Aorta (tissue), 5 donors: ENCODE measurements around the gene TUBB2B. TPM values are rescaled to one million over a fixed set of nuclear protein-coding genes. Genes with fewer than 3 reads are reported as not detected.
A peak's percentile ranks its signal among the peaks of the same experiment; 100 is the strongest.

ENCODE experiments used
- ATAC-seq: fragments of 200-7000 bp; cut with Tn5 transposase; one replicate; pipeline ENCODE4 v1.9.1; 2022; ENCODE audit warnings: moderate library complexity; ENCODE audit not compliant: low FRiP score
- DNase-seq, 2 donors: peaks; one replicate each; pipeline ENCODE4 v3.0.0-alpha.2; 2020
- H3K27ac ChIP-seq, 2 donors: one replicate each; pipeline ENCODE4 v1.5.1; 2013; ENCODE audit warnings: low read length in 2 of 2, mild to moderate bottlenecking in 2 of 2, moderate library complexity in 2 of 2, control low read depth in 1 of 2, inconsistent platforms in 1 of 2, low read depth in 1 of 2
- H3K27me3 ChIP-seq, 2 donors: one replicate each; pipeline ENCODE4 v1.6.1; 2013; ENCODE audit warnings: control low read depth in 1 of 2, low read length in 1 of 2, mild to moderate bottlenecking in 1 of 2, moderate library complexity in 1 of 2; ENCODE audit not compliant: insufficient read depth in 2 of 2, control insufficient read depth in 1 of 2
- H3K36me3 ChIP-seq, 2 donors: one replicate each; pipeline ENCODE4 v1.6.1; 2013; ENCODE audit warnings: control low read depth in 1 of 2, low read length in 1 of 2, mild to moderate bottlenecking in 1 of 2; ENCODE audit not compliant: insufficient read depth in 2 of 2, control insufficient read depth in 1 of 2
- H3K4me1 ChIP-seq, 2 donors: one replicate each; pipeline ENCODE4 v1.6.1; 2013; ENCODE audit warnings: low read length in 2 of 2, control low read depth in 1 of 2, mild to moderate bottlenecking in 1 of 2, moderate library complexity in 1 of 2; ENCODE audit not compliant: insufficient read depth in 2 of 2, control insufficient read depth in 1 of 2
- H3K4me3 ChIP-seq, 2 donors: one replicate each; pipeline ENCODE4 v1.5.1; 2013; ENCODE audit warnings: low read length in 2 of 2, control low read depth in 1 of 2, mild to moderate bottlenecking in 1 of 2
- H3K9me3 ChIP-seq: one replicate; pipeline ENCODE4 v1.6.1; 2013; ENCODE audit warnings: mild to moderate bottlenecking, low read length; ENCODE audit not compliant: control insufficient read depth
- WGBS, 2 donors: extraction: QIAGEN DNeasy Blood & Tissue Kit; methylation state at CpG; one replicate each; pipeline ENCODE4 v1.1.7; 2013; 5-methylcytosine and 5-hydroxymethylcytosine counted together
- intact Hi-C, 2 donors: fragments of 100-400 bp; cut with DNase I; formaldehyde crosslinking; loops; one replicate each; pipeline versions ENCODE4 v1.14.2 to v1.15.0; 2022
- polyA plus RNA-seq, 2 donors: library from polyadenylated mRNA; stranded (reverse); fragments of 200-250 nt; gene quantifications; one replicate each; pipeline ENCODE4 v1.2.3, GENCODE V29; 2013
- total RNA-seq, 2 donors: library from RNA; stranded (reverse); fragmentation: NEBNext Ultra II Directional; extraction: Animal tissue kit (Norgen Biotek cat#: 25700); gene quantifications; one replicate each; pipeline ENCODE4 v1.2.1, GENCODE V29; 2021
- donor health status: healthy with polysubstance abuse.
- donor health status: Bipolar disorder and iron deficiency.
- donor health status: DM: no; HTN: no; CAD: no.
- donor health status: DM: no; HTN: no; CAD: no.
- donor health status: DM: yes; HTN: yes; CAD: no.

Gene TUBB2B
- total and polyA plus RNA-seq, 4 donors = 2.8 to 6.3 (median 5.0) TPM

- Histone ChIP-seq H3K36me3 (no peaks in the 10 kb centered on the region), H3K9me3 (no peaks in the 10 kb centered on the region), H3K27ac (no peak overlapping the region), H3K27me3 (no peaks in the 10 kb centered on the region), H3K4me3 (no peak overlapping the region), H3K4me1 (no peaks in the 10 kb centered on the region)
- ATAC-seq = no peak
- WGBS, 2 donors = 81 to 84% methylated on average over 27 of the region's 27 CpGs
- intact Hi-C loops = no loop called here
- peak in 1 of 2 donors; percentile 35 for DNase-seq
Measured at GRCh38 chr6:3269281-3269975, 42.0 kb upstream of the TUBB2B start.

GRCh38 chr6:3268680-3269079, 41.2 kb upstream of the TUBB2B start:
- DNase-seq (peak in 1 of 2 donors; percentile 45), ATAC-seq (no peak)
- Histone ChIP-seq H3K4me3 (no peak overlapping the region), H3K27me3 (no peaks in the 10 kb centered on the region), H3K27ac (no peak overlapping the region), H3K9me3 (no peaks in the 10 kb centered on the region), H3K36me3 (no peaks in the 10 kb centered on the region), H3K4me1 (no peaks in the 10 kb centered on the region)
- intact Hi-C loops = no loop called here
- WGBS, 2 donors = 86% methylated on average over 11 of the region's 11 CpGs

- intact Hi-C loops = no loop called here
- ATAC-seq (no peak), DNase-seq (peak in 1 of 2 donors; percentile 19)
- Histone ChIP-seq H3K27me3 (no peaks in the 10 kb centered on the region), H3K4me3 (no peak overlapping the region), H3K4me1 (no peaks in the 10 kb centered on the region), H3K9me3 (no peaks in the 10 kb centered on the region), H3K27ac (no peak overlapping the region), H3K36me3 (no peaks in the 10 kb centered on the region)
- WGBS, 2 donors = 79 to 80% methylated on average over 5 of the region's 5 CpGs
Measured at GRCh38 chr6:3267162-3267561, 39.7 kb upstream of the TUBB2B start.

- no peak for ATAC-seq
- WGBS, 2 donors = 52 to 57% methylated on average over 9 of the region's 9 CpGs
- Histone ChIP-seq H3K9me3 (no peaks in the 10 kb centered on the region), H3K4me1 (no peaks in the 10 kb centered on the region), H3K36me3 (no peaks in the 10 kb centered on the region), H3K27ac (no peak overlapping the region), H3K4me3 (no peak overlapping the region), H3K27me3 (no peaks in the 10 kb centered on the region)
- intact Hi-C loops = no loop called here
- DNase-seq = no peak
Measured at GRCh38 chr6:3266170-3266569, 38.7 kb upstream of the TUBB2B start.

- WGBS, 2 donors = 61 to 62% methylated on average over 9 of the region's 9 CpGs
Measured at GRCh38 chr6:3265671-3266070, 38.2 kb upstream of the TUBB2B start.

GRCh38 chr6:3264356-3264755, 36.9 kb upstream of the TUBB2B start:
- ATAC-seq (no peak), DNase-seq (peak in 1 of 2 donors; percentile 49)
- H3K27me3 ChIP-seq = no peaks in the 10 kb centered on the region
- no peaks in the 10 kb centered on the region for H3K4me1 ChIP-seq
- no peak overlapping the region for H3K4me3 ChIP-seq
- H3K36me3 ChIP-seq = no peaks in the 10 kb centered on the region
- no peak overlapping the region for H3K27ac ChIP-seq
- intact Hi-C loops = no loop called here
- no peaks in the 10 kb centered on the region for H3K9me3 ChIP-seq
- 89 to 90% methylated on average over 3 of the region's 3 CpGs for WGBS, 2 donors

More at GRCh38 chr6:3265671-3266070, 38.2 kb upstream of the TUBB2B start:
- Histone ChIP-seq H3K27ac (no peak overlapping the region), H3K4me1 (no peaks in the 10 kb centered on the region), H3K36me3 (no peaks in the 10 kb centered on the region), H3K27me3 (no peaks in the 10 kb centered on the region), H3K9me3 (no peaks in the 10 kb centered on the region), H3K4me3 (no peak overlapping the region)
- intact Hi-C loops = no loop called here
- ATAC-seq (no peak), DNase-seq (no peak)

GRCh38 chr6:3263096-3263495, 35.6 kb upstream of the TUBB2B start:
- ATAC-seq (no peak), DNase-seq (no peak)
- Histone ChIP-seq H3K27me3 (no peaks in the 10 kb centered on the region), H3K27ac (no peak overlapping the region), H3K4me3 (no peak overlapping the region), H3K36me3 (no peaks in the 10 kb centered on the region), H3K9me3 (no peaks in the 10 kb centered on the region), H3K4me1 (no peaks in the 10 kb centered on the region)
- intact Hi-C loops = no loop called here
- WGBS, 2 donors = 85% methylated on average over 6 of the region's 6 CpGs

- H3K27me3 ChIP-seq = no peaks in the 10 kb centered on the region
- no peak overlapping the region for H3K27ac ChIP-seq
- peak in 1 of 2 donors; percentile 68 for DNase-seq
- no peaks in the 10 kb centered on the region for H3K36me3 ChIP-seq
- ATAC-seq = no peak
- intact Hi-C loops = no loop called here
- no peak overlapping the region for H3K4me3 ChIP-seq
- no peaks in the 10 kb centered on the region for H3K9me3 ChIP-seq
- no peaks in the 10 kb centered on the region for H3K4me1 ChIP-seq
- 64 to 67% methylated on average over 8 of the region's 8 CpGs for WGBS, 2 donors
Measured at GRCh38 chr6:3261921-3262320, 34.5 kb upstream of the TUBB2B start.

GRCh38 chr6:3261518-3261820, 34.0 kb upstream of the TUBB2B start:
- no peaks in the 10 kb centered on the region for H3K36me3 ChIP-seq
- no peaks in the 10 kb centered on the region for H3K9me3 ChIP-seq
- H3K27ac ChIP-seq = no peak overlapping the region
- H3K4me3 ChIP-seq = no peak overlapping the region
- H3K27me3 ChIP-seq = no peaks in the 10 kb centered on the region
- peak; percentile 24 to 26 for DNase-seq
- WGBS, 2 donors = 59 to 74% methylated on average over 6 of the region's 6 CpGs
- ATAC-seq = no peak
- no peaks in the 10 kb centered on the region for H3K4me1 ChIP-seq
- intact Hi-C loops = no loop called here
